SK-N-SH (cell line): Measurements from ENCODE around the gene P3H3.
"Not testable (repeated sequence)": the region's sequence is repeated elsewhere in the genome, so short reads cannot be mapped to it uniquely, and the experiment has no call there.

ENCODE experiments used
- NRF1 ChIP-seq: IDR thresholded peaks from 2 replicates; pipeline ENCODE4 v1.6.1; 2012; ENCODE audit warnings: low read depth, mild to moderate bottlenecking, low read length
- TAF1 ChIP-seq: IDR thresholded peaks from 2 replicates; pipeline ENCODE4 v1.6.1; 2012; ENCODE audit warnings: low read depth, mild to moderate bottlenecking, low read length, moderate library complexity, borderline replicate concordance
- TF ChIP-seq, protein P1 (sequence below): fragments of 200-600 bp; sonication (generic); IDR thresholded peaks from 2 replicates; pipeline ENCODE4 v1.6.1; 2017; ENCODE audit warnings: antibody characterized with exemption, mild to moderate bottlenecking, moderate library complexity
- TF ChIP-seq, protein P2 (sequence below): IDR thresholded peaks from 2 replicates; pipeline ENCODE4; 2012

DNA sequence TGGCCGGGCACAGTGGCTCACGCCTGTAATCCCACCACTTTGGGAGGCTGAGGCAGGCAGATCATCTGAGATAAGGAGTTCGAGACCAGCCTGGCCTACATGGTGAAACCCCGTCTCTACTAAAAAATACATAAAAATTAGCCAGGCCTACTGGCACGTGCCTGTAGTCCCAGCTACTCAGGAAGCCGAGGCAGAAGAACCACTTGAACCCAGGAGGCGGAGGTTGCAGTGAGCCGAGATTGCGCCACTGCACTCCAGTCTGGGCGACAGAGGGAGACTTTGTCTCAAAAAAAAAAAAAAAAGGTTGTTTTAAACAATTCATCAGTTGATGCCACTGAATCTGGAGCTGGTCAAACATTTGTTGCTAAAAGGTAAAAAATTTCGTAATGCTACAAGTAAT lies 51.6 kb downstream of the P3H3 start:
- TF ChIP-seq, protein P1, sequence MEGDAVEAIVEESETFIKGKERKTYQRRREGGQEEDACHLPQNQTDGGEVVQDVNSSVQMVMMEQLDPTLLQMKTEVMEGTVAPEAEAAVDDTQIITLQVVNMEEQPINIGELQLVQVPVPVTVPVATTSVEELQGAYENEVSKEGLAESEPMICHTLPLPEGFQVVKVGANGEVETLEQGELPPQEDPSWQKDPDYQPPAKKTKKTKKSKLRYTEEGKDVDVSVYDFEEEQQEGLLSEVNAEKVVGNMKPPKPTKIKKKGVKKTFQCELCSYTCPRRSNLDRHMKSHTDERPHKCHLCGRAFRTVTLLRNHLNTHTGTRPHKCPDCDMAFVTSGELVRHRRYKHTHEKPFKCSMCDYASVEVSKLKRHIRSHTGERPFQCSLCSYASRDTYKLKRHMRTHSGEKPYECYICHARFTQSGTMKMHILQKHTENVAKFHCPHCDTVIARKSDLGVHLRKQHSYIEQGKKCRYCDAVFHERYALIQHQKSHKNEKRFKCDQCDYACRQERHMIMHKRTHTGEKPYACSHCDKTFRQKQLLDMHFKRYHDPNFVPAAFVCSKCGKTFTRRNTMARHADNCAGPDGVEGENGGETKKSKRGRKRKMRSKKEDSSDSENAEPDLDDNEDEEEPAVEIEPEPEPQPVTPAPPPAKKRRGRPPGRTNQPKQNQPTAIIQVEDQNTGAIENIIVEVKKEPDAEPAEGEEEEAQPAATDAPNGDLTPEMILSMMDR, result not testable (repeated sequence)
- not testable (repeated sequence) for TF ChIP-seq NRF1, TAF1
- TF ChIP-seq, protein P2, sequence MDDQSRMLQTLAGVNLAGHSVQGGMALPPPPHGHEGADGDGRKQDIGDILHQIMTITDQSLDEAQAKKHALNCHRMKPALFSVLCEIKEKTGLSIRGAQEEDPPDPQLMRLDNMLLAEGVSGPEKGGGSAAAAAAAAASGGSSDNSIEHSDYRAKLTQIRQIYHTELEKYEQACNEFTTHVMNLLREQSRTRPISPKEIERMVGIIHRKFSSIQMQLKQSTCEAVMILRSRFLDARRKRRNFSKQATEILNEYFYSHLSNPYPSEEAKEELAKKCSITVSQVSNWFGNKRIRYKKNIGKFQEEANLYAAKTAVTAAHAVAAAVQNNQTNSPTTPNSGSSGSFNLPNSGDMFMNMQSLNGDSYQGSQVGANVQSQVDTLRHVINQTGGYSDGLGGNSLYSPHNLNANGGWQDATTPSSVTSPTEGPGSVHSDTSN, result not testable (repeated sequence)
